SH-SY5Y (cell line): ENCODE measurements around the gene PRR35.

Experiments
- GATA2 ChIP-seq: IDR thresholded peaks from 2 replicates; pipeline ENCODE4 v1.6.1; 2011; ENCODE audit warnings: mild to moderate bottlenecking, low read depth, low read length
- GATA3 ChIP-seq: IDR thresholded peaks from 2 replicates; pipeline ENCODE4 v1.6.1; 2011; ENCODE audit warnings: low read depth, mild to moderate bottlenecking, low read length, moderate library complexity

DNA sequence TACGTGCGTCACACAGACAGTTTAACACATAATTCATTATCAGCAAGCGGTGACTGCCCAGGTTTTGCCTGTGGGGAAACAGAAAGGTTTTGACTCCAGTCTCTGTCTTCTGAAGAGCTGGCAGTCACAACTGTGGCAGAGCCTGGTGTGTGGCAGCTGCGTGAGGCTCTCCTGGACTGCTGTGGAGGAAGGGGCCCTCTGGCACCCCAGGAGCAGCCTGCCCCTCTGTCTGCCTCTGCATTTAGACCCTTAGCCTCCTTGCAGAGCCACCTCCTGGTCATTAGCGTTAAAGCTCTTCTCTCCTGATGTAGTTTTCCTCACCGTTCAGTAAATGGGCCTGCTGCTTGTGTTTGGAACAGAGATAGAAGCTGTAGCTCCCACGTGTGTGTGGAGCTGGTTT, 40.6 kb downstream of the PRR35 start:
- no peak for TF ChIP-seq GATA2
- TF ChIP-seq GATA3 = no peak
